CD14-positive monocyte (primary cell): ENCODE measurements around the gene KSR1. TPM values are rescaled to one million over a fixed set of nuclear protein-coding genes. Genes with fewer than 3 reads are reported as not detected.
"Not testable (repeated sequence)": the region's sequence is repeated elsewhere in the genome, so short reads cannot be mapped to it uniquely, and the experiment has no call there.

ENCODE experiments used
- DNase-seq, 3 donors: peaks; one replicate each; pipeline ENCODE4 v3.0.0-alpha.2; 2011 to 2022
- H2AFZ ChIP-seq: 2 replicates; pipeline ENCODE4 v1.6.0; 2012; ENCODE audit warnings: mild to moderate bottlenecking, low read depth, low read length, inconsistent platforms; ENCODE audit not compliant: insufficient read depth, poor library complexity, severe bottlenecking
- H3K27ac ChIP-seq, 2 donors: 1 replicate in 1 of 2; 2 replicates in 1 of 2; pipeline ENCODE4 v1.5.1; 2012 to 2013; ENCODE audit warnings: low read length in 2 of 2, control low read depth in 1 of 2, inconsistent platforms in 1 of 2, low read depth in 1 of 2, mild to moderate bottlenecking in 1 of 2
- H3K27me3 ChIP-seq, 2 donors: one replicate each; pipeline versions ENCODE4 v1.6.0 to v1.6.1; 2011 to 2013; ENCODE audit warnings: low read length in 2 of 2; ENCODE audit not compliant: control insufficient read depth in 2 of 2, insufficient read depth in 2 of 2
- H3K36me3 ChIP-seq, 2 donors: replicated peaks in 1 of 2; 1 replicate in 1 of 2; 2 replicates in 1 of 2; pipeline versions ENCODE4 v1.5.1 to v1.6.1; 2012 to 2013; ENCODE audit warnings: low read length in 2 of 2, control low read depth in 1 of 2, inconsistent platforms in 1 of 2, mild to moderate bottlenecking in 1 of 2; ENCODE audit not compliant: insufficient read depth in 2 of 2, control insufficient read depth in 1 of 2
- H3K4me1 ChIP-seq, 2 donors: 1 replicate in 1 of 2; 2 replicates in 1 of 2; pipeline versions ENCODE4 v1.5.1 to v1.6.1; 2012 to 2013; ENCODE audit warnings: low read length in 2 of 2, control low read depth in 1 of 2, inconsistent platforms in 1 of 2, mild to moderate bottlenecking in 1 of 2, moderate library complexity in 1 of 2; ENCODE audit not compliant: insufficient read depth in 2 of 2, control insufficient read depth in 1 of 2
- H3K4me2 ChIP-seq: replicated peaks from 2 replicates; pipeline ENCODE3; 2012; ENCODE audit warnings: low read length, moderate library complexity, mild to moderate bottlenecking; ENCODE audit not compliant: poor library complexity, severe bottlenecking; ENCODE audit errors: extremely low read depth
- H3K4me3 ChIP-seq, 3 experiments: fragments of 200-600 bp in 1 of 3; sonication (generic) in 1 of 3; replicated peaks in 1 of 3; 1 replicate in 2 of 3; 2 replicates in 1 of 3; pipeline ENCODE4 v1.5.1; 2011 to 2013; ENCODE audit warnings: low read length in 3 of 3, mild to moderate bottlenecking in 3 of 3, control low read depth in 2 of 3, low read depth in 2 of 3, inconsistent platforms in 1 of 3, moderate library complexity in 1 of 3
- H3K79me2 ChIP-seq: 2 replicates; pipeline ENCODE4 v1.6.0; 2012; ENCODE audit warnings: mild to moderate bottlenecking, control low read depth, inconsistent platforms, low read length, moderate library complexity; ENCODE audit not compliant: insufficient read depth
- H3K9ac ChIP-seq: 2 replicates; pipeline ENCODE4 v1.6.0; 2017; ENCODE audit warnings: low read length, mild to moderate bottlenecking; ENCODE audit not compliant: insufficient read depth, poor library complexity, severe bottlenecking
- H3K9me3 ChIP-seq, 2 donors: replicated peaks in 1 of 2; 1 replicate in 1 of 2; 2 replicates in 1 of 2; pipeline versions ENCODE4 v1.5.1 to v1.6.1; 2012 to 2013; ENCODE audit warnings: low read length in 2 of 2, control low read depth in 1 of 2; ENCODE audit not compliant: control insufficient read depth in 1 of 2, insufficient read depth in 1 of 2
- H4K20me1 ChIP-seq: 2 replicates; pipeline ENCODE4 v1.6.0; 2012; ENCODE audit warnings: mild to moderate bottlenecking, low read length, control low read depth, moderate library complexity; ENCODE audit not compliant: insufficient read depth
- H3K27ac Mint-ChIP-seq, 7 donors: one replicate each; pipeline ENCODE4 v1.8.0; 2020; ENCODE audit warnings: mild to moderate bottlenecking in 7 of 7, mixed read lengths in 7 of 7, moderate library complexity in 6 of 7, inconsistent platforms in 2 of 7
- H3K27me3 Mint-ChIP-seq, 3 donors: one replicate each; pipeline ENCODE4 v1.8.0; 2021 to 2022; ENCODE audit warnings: low read depth in 3 of 3, mild to moderate bottlenecking in 3 of 3, mixed read lengths in 3 of 3, moderate library complexity in 3 of 3, inconsistent platforms in 1 of 3
- H3K36me3 Mint-ChIP-seq, 2 donors: one replicate each; pipeline ENCODE4 v1.8.0; 2020; ENCODE audit warnings: mixed read lengths in 2 of 2, inconsistent platforms in 1 of 2, mild to moderate bottlenecking in 1 of 2
- H3K4me1 Mint-ChIP-seq: one replicate; pipeline ENCODE4 v1.8.0; 2020; ENCODE audit warnings: mild to moderate bottlenecking, mixed read lengths
- H3K4me3 Mint-ChIP-seq, 2 donors: one replicate each; pipeline ENCODE4 v1.8.0; 2020; ENCODE audit warnings: mild to moderate bottlenecking in 2 of 2, mixed read lengths in 2 of 2, moderate library complexity in 1 of 2
- H3K9me3 Mint-ChIP-seq, 7 donors: one replicate each; pipeline ENCODE4 v1.8.0; 2020 to 2022; ENCODE audit warnings: mixed read lengths in 7 of 7, mild to moderate bottlenecking in 6 of 7, moderate library complexity in 6 of 7, inconsistent platforms in 2 of 7
- WGBS: methylation state at CpG from one replicate; pipeline ENCODE4 v1.1.5; 2013; ENCODE audit warnings: missing lambda C conversion rate; ENCODE audit not compliant: insufficient coverage; 5-methylcytosine and 5-hydroxymethylcytosine counted together
- intact Hi-C, 2 donors: fragments of 100-400 bp; cut with micrococcal nuclease; formaldehyde crosslinking; loops; one replicate each; pipeline versions ENCODE4 v1.15.0 to v1.15.1; 2023
- polyA plus RNA-seq, 3 donors: library from polyadenylated mRNA; depleted of rRNA in 1 of 3; unstranded in 2 of 3; stranded (reverse) in 1 of 3; fragments of 300-500 nt in 2 of 3; fragments of >200 nt in 1 of 3; fragmentation: Illumina TruSeq in 2 of 3; gene quantifications; 1 replicate in 2 of 3; 2 replicates in 1 of 3; pipeline ENCODE4 v1.2.3, GENCODE V29; 2012 to 2021
- TF ChIP-seq, protein P1 (sequence below): fragments of 200-600 bp; IDR thresholded peaks from one replicate; pipeline ENCODE4 v1.8.0; 2022; ENCODE audit warnings: antibody characterized with exemption, mild to moderate bottlenecking

KSR1 gene
- polyA plus RNA-seq, 3 donors, result 1.2 to 111 (median 4.2) TPM

- TF ChIP-seq, protein P1, sequence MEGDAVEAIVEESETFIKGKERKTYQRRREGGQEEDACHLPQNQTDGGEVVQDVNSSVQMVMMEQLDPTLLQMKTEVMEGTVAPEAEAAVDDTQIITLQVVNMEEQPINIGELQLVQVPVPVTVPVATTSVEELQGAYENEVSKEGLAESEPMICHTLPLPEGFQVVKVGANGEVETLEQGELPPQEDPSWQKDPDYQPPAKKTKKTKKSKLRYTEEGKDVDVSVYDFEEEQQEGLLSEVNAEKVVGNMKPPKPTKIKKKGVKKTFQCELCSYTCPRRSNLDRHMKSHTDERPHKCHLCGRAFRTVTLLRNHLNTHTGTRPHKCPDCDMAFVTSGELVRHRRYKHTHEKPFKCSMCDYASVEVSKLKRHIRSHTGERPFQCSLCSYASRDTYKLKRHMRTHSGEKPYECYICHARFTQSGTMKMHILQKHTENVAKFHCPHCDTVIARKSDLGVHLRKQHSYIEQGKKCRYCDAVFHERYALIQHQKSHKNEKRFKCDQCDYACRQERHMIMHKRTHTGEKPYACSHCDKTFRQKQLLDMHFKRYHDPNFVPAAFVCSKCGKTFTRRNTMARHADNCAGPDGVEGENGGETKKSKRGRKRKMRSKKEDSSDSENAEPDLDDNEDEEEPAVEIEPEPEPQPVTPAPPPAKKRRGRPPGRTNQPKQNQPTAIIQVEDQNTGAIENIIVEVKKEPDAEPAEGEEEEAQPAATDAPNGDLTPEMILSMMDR, result no peak
- Histone ChIP-seq H3K9me3 (no peaks in the 10 kb centered on the region), H3K4me3 (no peak overlapping the region), H3K79me2 (no peaks in the 10 kb centered on the region), H3K27ac (no peak overlapping the region), H2AFZ (no peak overlapping the region), H3K4me2 (no peak overlapping the region), H3K9ac (no peak overlapping the region), H4K20me1 (no peaks in the 10 kb centered on the region), H3K4me1 (no peaks in the 10 kb centered on the region), H3K36me3 (no peaks in the 10 kb centered on the region), H3K27me3 (no peaks in the 10 kb centered on the region)
- peaks cover 16% of the 10 kb centered on the region for H3K4me1 Mint-ChIP-seq
- H3K27me3 Mint-ChIP-seq, result peaks cover 0 to 3% (median under 1%) of the 10 kb centered on the region in 3 donors
- no peak overlapping the region for H3K27ac Mint-ChIP-seq
- no peak overlapping the region for H3K4me3 Mint-ChIP-seq
- intact Hi-C loops, result no loop called here
- no peaks in the 10 kb centered on the region for H3K36me3 Mint-ChIP-seq
- no peaks in the 10 kb centered on the region for H3K9me3 Mint-ChIP-seq
- DNase-seq, result no peak
- WGBS, result no CpG with 5 or more reads among the region's 8 CpGs
Measured at GRCh38 chr17:27445971-27446370, 10.3 kb upstream of the KSR1 start.

DNA sequence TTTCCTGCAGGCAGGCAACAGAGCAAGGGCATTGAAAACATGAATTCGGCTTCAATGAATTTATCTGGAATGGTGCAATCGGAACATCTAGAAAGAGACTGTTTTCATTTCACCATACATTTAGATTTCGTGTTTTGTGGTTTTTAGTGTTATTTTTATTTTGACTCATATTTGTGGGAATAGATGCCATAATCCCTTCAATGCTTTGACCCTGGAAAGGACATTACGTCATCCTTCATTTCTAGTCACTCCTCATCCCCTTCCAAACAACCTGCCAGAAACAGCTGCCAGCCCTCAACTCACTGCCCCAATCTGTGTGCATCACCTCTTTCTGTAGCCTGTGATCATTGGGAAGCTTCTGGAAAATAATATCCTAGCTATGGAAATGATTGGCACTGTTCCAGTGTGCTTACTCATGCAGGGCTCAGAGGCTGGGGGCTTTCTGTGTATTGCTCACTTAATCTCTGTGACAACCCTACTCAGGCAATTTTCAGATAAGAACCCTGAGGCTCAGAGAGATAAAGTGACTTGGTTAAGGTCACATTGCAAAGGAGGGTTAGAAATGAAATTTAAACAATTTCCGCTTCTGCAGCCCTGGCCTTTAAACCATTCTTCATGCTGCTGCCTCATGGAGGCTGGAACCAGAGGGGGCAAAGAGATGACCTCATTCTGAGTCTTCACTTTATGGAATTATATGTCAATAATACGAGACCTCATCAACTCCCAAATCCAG is 9.5 kb upstream of the KSR1 start:
- H3K27me3 Mint-ChIP-seq, result peaks cover 0 to 3% (median 0%) of the 10 kb centered on the region in 3 donors
- no peaks in the 10 kb centered on the region for H3K36me3 ChIP-seq
- H3K4me2 ChIP-seq, result no peak overlapping the region
- H3K9me3 Mint-ChIP-seq, result no peaks in the 10 kb centered on the region
- H3K4me3 ChIP-seq, result no peak overlapping the region
- intact Hi-C loops, result no loop called here
- H3K9me3 ChIP-seq, result no peaks in the 10 kb centered on the region
- H3K27ac ChIP-seq, result no peak overlapping the region
- H3K9ac ChIP-seq, result no peak overlapping the region
- DNase-seq, result peak in 1 of 3 donors; percentile 27
- H4K20me1 ChIP-seq, result no peaks in the 10 kb centered on the region
- H3K27ac Mint-ChIP-seq, result peak overlapping the region in 1 of 7 donors; percentile 38
- no CpG with 5 or more reads among the region's 6 CpGs for WGBS
- no peaks in the 10 kb centered on the region for H3K36me3 Mint-ChIP-seq
- H2AFZ ChIP-seq, result no peak overlapping the region
- no peaks in the 10 kb centered on the region for H3K4me1 ChIP-seq
- no peak overlapping the region for H3K4me3 Mint-ChIP-seq
- H3K27me3 ChIP-seq, result no peaks in the 10 kb centered on the region
- H3K79me2 ChIP-seq, result no peaks in the 10 kb centered on the region
- peaks cover 16% of the 10 kb centered on the region for H3K4me1 Mint-ChIP-seq
- TF ChIP-seq, protein P1, result no peak

DNA sequence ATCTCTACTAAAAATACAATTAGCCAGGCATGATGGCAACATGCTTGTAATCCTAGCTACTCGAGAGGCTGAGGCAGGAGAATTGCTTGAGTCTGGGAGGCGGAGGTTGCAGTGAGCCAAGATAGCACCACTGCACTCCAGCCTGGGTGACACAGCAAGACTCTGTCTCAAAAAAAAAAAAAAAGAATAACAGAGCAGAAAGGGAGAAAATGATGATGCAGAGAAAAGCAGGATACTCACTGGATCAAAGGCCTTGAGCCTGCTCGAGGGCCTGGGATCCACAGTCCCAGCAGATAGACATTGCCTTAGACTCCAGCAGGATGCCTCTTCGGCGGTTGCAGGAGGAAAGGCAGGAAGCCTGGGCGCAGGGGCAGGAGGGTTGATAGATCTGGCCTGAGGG is 7.7 kb upstream of the KSR1 start:
- WGBS, result 92% methylated on average over 6 of the region's 6 CpGs
- H4K20me1 ChIP-seq, H3K79me2 ChIP-seq, H3K4me3 Mint-ChIP-seq, H3K36me3 ChIP-seq, H3K9ac ChIP-seq, H3K27me3 ChIP-seq, DNase-seq, intact Hi-C loops, H2AFZ ChIP-seq, H3K36me3 Mint-ChIP-seq, H3K4me3 ChIP-seq, H3K27ac ChIP-seq, H3K9me3 ChIP-seq, H3K4me2 ChIP-seq, H3K4me1 ChIP-seq, H3K9me3 Mint-ChIP-seq, H3K27me3 Mint-ChIP-seq: not testable (repeated sequence)
- Mint-ChIP-seq H3K4me1 (peaks cover 16% of the 10 kb centered on the region), H3K27ac (peak overlapping the region in 1 of 7 donors; percentile 31)
